ENCODE measurements around the gene RORC.
"Not testable (repeated sequence)": the region's sequence is repeated elsewhere in the genome, so short reads cannot be mapped to it uniquely, and the experiment has no call there.

RORC gene

DNA sequence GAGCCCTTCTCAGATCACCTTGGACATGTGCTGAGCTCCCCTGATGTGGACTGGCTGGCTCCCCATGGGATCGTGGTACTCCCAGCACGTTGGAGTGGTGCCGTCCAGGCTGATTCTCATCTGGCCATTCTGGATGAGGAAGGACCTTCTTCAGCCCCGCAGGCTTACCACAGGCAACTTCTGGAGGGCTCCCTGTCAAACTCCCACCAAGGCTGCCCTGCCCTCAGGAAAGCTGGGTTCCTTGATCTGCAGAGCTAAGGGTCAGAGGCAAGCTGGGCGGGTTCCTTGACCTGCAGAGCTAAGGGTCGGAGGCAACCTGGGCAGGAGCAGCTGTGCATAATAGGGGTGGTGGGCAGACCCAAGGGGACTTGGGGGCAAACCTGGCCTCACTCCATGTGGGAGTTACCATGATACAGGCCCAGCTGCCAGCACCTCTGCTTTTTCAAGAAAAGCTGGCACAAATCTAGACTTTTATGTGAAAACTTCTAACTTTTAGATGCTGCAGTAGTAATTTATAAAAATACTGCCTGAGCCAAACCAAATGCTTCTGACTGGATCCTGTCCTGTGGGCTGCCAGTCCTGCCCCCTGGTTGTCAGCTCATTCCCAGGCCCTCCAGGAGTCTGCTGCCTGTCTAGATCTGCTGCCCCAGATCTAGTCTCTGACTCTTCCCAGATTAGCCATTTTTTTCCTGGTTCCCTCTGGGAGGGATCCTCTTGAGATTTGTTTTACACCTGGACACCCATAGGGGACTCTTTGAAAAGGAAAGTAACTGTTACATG is 27.5 kb upstream of the RORC start:
- Histone ChIP-seq H3K36me3 (ENCODE audit: control insufficient read depth, insufficient read depth, low read length) (no peaks in the 10 kb centered on the region), H3K27me3 (ENCODE audit: control insufficient read depth, insufficient read depth, low read length) (peaks cover 51% of the 10 kb centered on the region), H3K9me3 (ENCODE audit: control insufficient read depth, insufficient read depth, low read length) (no peaks in the 10 kb centered on the region), H3K9ac (ENCODE audit: low read depth, low read length) (no peak overlapping the region), H3K4me1 (ENCODE audit: control insufficient read depth, insufficient read depth, low read length) (peaks cover 16% of the 10 kb centered on the region), H3K4me3 (ENCODE audit: low read depth, low read length) (no peak overlapping the region)

DNA sequence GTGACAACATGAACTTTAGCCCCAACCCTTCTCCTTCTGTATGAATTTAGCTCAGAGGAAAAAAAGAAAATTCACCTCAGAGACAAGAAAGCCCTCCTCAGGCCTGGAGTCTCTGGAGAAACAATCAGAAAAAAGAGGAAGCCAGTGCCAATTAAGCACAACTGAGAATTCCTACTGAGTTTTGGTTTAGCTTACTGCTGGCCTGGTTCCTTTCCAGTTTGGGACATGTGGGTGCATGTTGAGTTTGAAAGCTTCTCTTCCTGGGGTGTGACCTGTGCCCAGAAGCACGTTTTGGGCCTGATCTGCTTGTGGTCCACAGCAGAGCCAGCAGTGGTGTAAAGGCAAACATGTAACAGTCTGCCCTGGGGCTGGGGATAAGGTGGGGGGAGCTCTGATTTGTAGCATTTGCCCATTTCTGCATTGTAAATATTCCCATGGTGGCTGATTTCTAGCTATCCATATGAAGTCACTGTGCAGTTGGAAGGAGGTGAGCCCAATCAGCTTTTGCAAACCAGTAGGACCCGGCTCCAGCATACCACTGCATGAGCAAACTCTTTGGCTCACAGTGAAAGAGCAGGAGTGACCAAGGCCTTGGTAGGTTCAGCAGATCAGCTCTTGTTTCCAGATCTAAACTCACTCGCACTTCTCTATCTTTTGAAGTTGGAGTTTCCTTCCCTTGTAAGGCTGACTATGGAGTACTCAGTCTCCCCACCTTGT is 26.6 kb upstream of the RORC start:
- peaks cover 51% of the 10 kb centered on the region for H3K27me3 ChIP-seq (ENCODE audit: control insufficient read depth, insufficient read depth, low read length)
- H3K9me3 ChIP-seq (ENCODE audit: control insufficient read depth, insufficient read depth, low read length): no peaks in the 10 kb centered on the region
- H3K4me1 ChIP-seq (ENCODE audit: control insufficient read depth, insufficient read depth, low read length): peaks cover 16% of the 10 kb centered on the region
- H3K36me3 ChIP-seq (ENCODE audit: control insufficient read depth, insufficient read depth, low read length): no peaks in the 10 kb centered on the region
- H3K9ac ChIP-seq (ENCODE audit: low read depth, low read length): no peak overlapping the region
- H3K4me3 ChIP-seq (ENCODE audit: low read depth, low read length): no peak overlapping the region

DNA sequence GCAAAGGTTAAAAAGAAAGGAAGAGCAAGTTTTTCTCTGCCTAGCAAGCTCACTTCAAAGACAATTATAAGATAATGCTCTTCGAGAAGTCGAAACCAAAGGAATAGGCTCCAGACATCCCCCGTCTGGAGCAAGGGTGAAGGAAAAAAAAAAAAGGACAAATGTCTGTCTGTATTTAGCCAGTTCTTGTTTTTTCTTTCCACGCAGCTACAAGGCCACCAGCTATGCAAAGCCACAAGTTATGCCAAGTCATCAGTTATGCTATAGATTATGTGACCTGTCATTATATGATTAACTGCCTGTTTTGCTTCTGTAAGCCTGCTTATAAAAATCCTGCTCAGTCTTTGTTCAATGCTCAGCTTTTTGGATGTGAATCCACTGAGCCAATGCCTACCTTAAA is 24.3 kb upstream of the RORC start:
- H3K27me3 ChIP-seq (ENCODE audit: control insufficient read depth, insufficient read depth, low read length): peaks cover 35% of the 10 kb centered on the region
- no peak overlapping the region for H3K9ac ChIP-seq (ENCODE audit: low read depth, low read length)
- no peaks in the 10 kb centered on the region for H3K9me3 ChIP-seq (ENCODE audit: control insufficient read depth, insufficient read depth, low read length)
- no peak overlapping the region for H3K4me3 ChIP-seq (ENCODE audit: low read depth, low read length)
- peaks cover 12% of the 10 kb centered on the region for H3K4me1 ChIP-seq (ENCODE audit: control insufficient read depth, insufficient read depth, low read length)
- H3K36me3 ChIP-seq (ENCODE audit: control insufficient read depth, insufficient read depth, low read length): no peaks in the 10 kb centered on the region

DNA sequence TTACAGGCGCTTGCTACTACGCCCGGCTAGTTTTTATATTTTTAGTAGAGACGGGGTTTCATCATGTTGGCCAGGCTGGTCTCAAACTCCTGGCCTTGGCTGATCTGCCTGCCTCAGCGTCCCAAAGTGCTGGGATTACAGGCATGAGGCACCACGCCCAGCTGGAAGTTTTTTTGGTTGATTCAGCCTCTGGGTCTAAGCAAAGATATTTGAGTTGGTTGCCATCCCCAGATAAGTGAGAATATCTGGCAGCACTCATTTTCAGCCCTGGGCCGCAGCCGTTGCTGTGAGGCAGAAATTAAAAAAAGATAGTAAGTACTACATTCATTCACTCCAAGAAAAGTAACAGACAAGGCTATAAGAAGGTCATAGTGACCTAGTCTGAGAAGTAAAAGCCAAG is 23.9 kb upstream of the RORC start:
- H3K4me1 ChIP-seq (ENCODE audit: control insufficient read depth, insufficient read depth, low read length): peaks cover 10% of the 10 kb centered on the region
- peaks cover 35% of the 10 kb centered on the region for H3K27me3 ChIP-seq (ENCODE audit: control insufficient read depth, insufficient read depth, low read length)
- not testable (repeated sequence) for H3K4me3 ChIP-seq (ENCODE audit: low read depth, low read length); H3K9me3 ChIP-seq (ENCODE audit: control insufficient read depth, insufficient read depth, low read length); H3K9ac ChIP-seq (ENCODE audit: low read depth, low read length); H3K36me3 ChIP-seq (ENCODE audit: control insufficient read depth, insufficient read depth, low read length)

DNA sequence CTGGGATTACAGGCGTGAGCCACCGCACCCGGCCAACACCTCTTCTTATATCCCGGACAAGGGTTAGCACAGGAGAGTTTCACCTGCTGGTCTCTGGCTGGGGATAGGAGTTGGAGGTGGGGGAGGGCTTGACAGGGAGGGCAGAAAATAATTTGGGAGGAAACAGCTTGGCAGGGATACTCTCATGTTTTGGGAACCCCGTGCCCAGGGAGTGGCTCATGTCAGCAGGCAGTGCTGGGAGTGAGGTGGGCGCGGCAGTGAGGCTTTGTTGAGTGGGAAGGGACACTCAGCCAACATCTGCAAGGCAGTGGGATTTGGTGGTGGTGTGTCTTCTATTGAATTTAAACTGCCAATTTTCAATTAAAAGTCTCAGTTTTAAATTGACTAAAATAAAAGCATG is 23.1 kb upstream of the RORC start:
- Histone ChIP-seq H3K27me3 (ENCODE audit: control insufficient read depth, insufficient read depth, low read length) (peaks cover 26% of the 10 kb centered on the region), H3K4me3 (ENCODE audit: low read depth, low read length) (no peak overlapping the region), H3K4me1 (ENCODE audit: control insufficient read depth, insufficient read depth, low read length) (peaks cover 2% of the 10 kb centered on the region), H3K9ac (ENCODE audit: low read depth, low read length) (no peak overlapping the region), H3K9me3 (ENCODE audit: control insufficient read depth, insufficient read depth, low read length) (no peaks in the 10 kb centered on the region), H3K36me3 (ENCODE audit: control insufficient read depth, insufficient read depth, low read length) (no peaks in the 10 kb centered on the region)

DNA sequence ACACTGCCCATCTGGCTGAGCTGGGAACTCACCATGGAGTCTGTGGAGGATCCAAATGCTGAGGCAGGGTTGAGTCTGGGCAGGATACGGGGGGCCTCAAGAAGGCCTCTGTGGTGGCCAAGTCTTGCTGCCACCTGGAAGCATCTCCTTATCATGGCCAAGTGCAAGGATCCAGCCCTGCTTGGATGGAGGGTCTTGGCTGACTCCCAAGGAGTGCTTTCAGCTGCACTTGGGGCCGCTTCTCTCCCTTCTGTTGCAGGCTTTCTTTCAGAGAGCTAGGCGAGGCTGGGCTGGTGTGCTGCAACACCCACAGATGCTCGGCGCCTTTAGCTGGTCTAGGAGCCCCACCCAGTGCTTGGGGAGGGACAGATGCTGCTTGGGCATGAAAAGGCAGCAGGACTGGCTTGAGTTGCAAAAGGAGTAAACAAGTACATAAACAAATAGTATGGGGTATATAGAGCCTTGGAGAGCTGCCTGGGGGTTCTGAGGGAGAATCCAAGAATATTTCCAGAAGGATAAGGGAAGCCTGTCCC is 21.9 kb upstream of the RORC start, which contains the start of gene THEM5:
Gene THEM5 (minus strand): TSS at position 302 of the 533 bp plus-strand sequence. CDS start 147 bp downstream, at position 155.
- Histone ChIP-seq H3K9me3 (ENCODE audit: control insufficient read depth, insufficient read depth, low read length) (no peaks in the 10 kb centered on the region), H3K4me1 (ENCODE audit: control insufficient read depth, insufficient read depth, low read length) (no peaks in the 10 kb centered on the region), H3K9ac (ENCODE audit: low read depth, low read length) (no peak within 1 kb of the TSS), H3K4me3 (ENCODE audit: low read depth, low read length) (no peak within 1 kb of the TSS), H3K27me3 (ENCODE audit: control insufficient read depth, insufficient read depth, low read length) (peaks cover 16% of the 10 kb centered on the region), H3K36me3 (ENCODE audit: control insufficient read depth, insufficient read depth, low read length) (no peaks in the 10 kb centered on the region)

DNA sequence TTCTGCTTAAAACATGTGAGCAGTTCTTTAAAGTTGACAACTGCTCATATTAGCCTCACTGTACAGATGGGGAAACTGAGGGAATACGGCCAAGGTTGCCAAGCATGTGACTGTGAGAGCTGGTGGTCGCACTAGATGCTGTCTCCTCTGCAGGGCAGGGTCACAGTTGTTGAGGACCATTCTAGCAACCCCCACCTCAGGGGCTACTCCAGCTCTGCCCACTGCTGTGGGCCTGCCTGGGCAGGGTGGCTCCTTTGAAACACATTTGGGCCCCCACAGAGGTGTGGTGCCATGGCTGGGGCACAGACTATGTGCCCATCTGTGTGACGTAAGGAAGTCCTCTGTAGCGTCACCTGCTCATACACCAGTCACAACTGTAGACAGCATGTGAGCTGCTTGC is 21.1 kb upstream of the RORC start:
- Histone ChIP-seq H3K9ac (ENCODE audit: low read depth, low read length) (no peak overlapping the region), H3K4me1 (ENCODE audit: control insufficient read depth, insufficient read depth, low read length) (peaks cover 3% of the 10 kb centered on the region), H3K9me3 (ENCODE audit: control insufficient read depth, insufficient read depth, low read length) (no peaks in the 10 kb centered on the region), H3K27me3 (ENCODE audit: control insufficient read depth, insufficient read depth, low read length) (peaks cover 9% of the 10 kb centered on the region), H3K36me3 (ENCODE audit: control insufficient read depth, insufficient read depth, low read length) (no peaks in the 10 kb centered on the region), H3K4me3 (ENCODE audit: low read depth, low read length) (no peak overlapping the region)

DNA sequence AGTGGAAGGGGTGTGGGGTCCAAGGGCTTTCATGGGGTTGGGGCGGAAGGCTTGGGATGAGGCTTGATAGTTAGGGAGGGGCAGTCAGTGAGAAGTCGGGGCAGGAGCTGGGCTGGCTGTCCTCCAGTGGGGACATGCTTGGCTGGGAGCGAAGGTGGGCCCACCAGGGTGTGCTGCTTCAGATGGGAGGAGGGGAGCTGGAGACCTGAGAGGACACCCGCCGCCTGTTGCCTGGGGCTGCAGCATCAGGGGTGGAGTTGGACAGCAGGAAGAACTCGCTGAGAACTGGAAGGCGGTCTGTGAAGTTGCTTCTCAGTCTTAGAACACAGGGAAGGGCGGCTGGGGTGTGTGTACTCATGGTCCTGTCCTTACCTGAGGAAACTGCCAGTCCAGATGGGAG is 20.3 kb upstream of the RORC start:
- peaks cover 2% of the 10 kb centered on the region for H3K27me3 ChIP-seq (ENCODE audit: control insufficient read depth, insufficient read depth, low read length)
- no peak overlapping the region for H3K4me3 ChIP-seq (ENCODE audit: low read depth, low read length)
- no peak overlapping the region for H3K9ac ChIP-seq (ENCODE audit: low read depth, low read length)
- no peaks in the 10 kb centered on the region for H3K9me3 ChIP-seq (ENCODE audit: control insufficient read depth, insufficient read depth, low read length)
- peaks cover 3% of the 10 kb centered on the region for H3K4me1 ChIP-seq (ENCODE audit: control insufficient read depth, insufficient read depth, low read length)
- H3K36me3 ChIP-seq (ENCODE audit: control insufficient read depth, insufficient read depth, low read length): no peaks in the 10 kb centered on the region

DNA sequence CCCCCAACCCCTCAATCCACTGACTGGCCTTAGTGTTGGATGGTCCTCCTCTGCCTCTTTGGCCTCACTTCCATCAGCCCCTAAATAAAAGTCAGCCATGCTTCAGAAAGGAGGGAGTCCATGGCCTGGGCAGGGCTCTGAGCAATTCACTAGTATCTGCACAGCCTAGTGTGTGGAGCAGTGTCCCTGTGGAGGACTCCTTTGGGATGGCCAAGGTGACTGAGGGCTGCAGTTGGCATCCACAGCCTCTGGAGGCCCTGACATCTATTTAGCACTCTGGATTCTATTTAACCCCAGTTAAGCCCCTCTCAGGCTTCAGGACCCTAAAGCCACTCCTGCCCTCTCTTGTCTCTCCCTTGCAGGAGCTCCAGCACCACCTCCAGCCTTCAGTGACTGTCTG is 18.3 kb upstream of the RORC start:
- no peak overlapping the region for H3K9ac ChIP-seq (ENCODE audit: low read depth, low read length)
- no peaks in the 10 kb centered on the region for H3K36me3 ChIP-seq (ENCODE audit: control insufficient read depth, insufficient read depth, low read length)
- no peak overlapping the region for H3K4me3 ChIP-seq (ENCODE audit: low read depth, low read length)
- H3K27me3 ChIP-seq (ENCODE audit: control insufficient read depth, insufficient read depth, low read length): peaks cover 2% of the 10 kb centered on the region
- H3K4me1 ChIP-seq (ENCODE audit: control insufficient read depth, insufficient read depth, low read length): peaks cover 13% of the 10 kb centered on the region
- H3K9me3 ChIP-seq (ENCODE audit: control insufficient read depth, insufficient read depth, low read length): no peaks in the 10 kb centered on the region

DNA sequence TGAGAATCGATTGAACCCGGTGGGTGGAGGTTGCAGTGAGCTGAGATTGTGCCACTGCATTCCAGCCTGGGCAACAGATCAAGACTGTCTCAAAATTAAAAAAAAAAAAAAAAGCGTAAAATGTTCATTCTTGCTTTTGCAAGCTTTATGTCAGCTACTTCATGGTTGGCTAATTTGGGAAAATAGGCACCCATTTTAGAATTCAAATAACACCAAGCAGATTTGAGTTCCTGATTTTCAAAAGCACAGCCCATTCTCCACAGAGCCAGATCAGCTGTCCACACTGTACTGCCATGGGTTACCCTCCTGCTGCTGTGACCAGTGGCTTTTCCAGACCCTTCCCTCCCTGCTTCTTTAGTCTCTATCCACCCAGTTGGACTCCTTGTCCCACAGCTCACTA is 17.5 kb upstream of the RORC start:
- H3K9ac ChIP-seq (ENCODE audit: low read depth, low read length): no peak overlapping the region
- H3K4me1 ChIP-seq (ENCODE audit: control insufficient read depth, insufficient read depth, low read length): peaks cover 13% of the 10 kb centered on the region
- H3K36me3 ChIP-seq (ENCODE audit: control insufficient read depth, insufficient read depth, low read length): no peaks in the 10 kb centered on the region
- H3K4me3 ChIP-seq (ENCODE audit: low read depth, low read length): no peak overlapping the region
- H3K9me3 ChIP-seq (ENCODE audit: control insufficient read depth, insufficient read depth, low read length): no peaks in the 10 kb centered on the region
- peaks cover 2% of the 10 kb centered on the region for H3K27me3 ChIP-seq (ENCODE audit: control insufficient read depth, insufficient read depth, low read length)

DNA sequence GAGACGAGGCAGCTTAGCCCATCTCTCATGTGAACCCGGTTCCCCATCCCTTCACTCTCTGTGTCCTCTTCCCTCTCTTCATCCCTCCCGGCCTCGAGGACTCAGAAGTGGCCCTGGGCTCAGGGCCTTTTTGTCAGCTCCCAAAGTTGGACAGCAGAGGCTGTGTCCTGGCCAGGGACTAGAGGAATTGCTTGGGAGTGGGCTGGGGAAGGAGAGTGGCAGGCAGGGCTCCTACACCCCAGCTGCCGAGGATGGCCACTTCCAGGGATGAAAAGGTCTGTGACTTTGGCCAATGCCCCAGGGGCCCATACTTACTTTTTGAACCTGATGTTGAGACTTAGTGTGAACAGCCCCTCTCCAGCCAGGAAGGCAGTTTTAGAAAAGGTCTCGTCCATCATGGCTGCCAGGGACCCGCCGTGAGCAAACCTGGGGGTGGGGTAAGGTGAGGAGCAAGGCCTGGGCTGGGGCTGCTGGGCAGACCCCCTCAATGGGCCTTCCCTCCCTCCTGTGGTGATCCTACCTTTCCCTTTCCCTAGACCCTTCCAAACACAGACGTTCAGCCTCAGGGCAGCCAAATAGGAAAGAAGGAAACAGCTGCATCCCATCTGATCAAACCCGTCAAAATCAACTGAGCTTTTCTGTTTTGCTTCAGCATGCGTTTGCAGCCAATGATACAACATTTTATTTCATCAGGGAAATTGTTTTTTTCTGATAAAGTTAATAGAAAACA is 16.4 kb upstream of the RORC start:
- Histone ChIP-seq H3K9ac (ENCODE audit: low read depth, low read length) (no peak overlapping the region), H3K9me3 (ENCODE audit: control insufficient read depth, insufficient read depth, low read length) (no peaks in the 10 kb centered on the region), H3K36me3 (ENCODE audit: control insufficient read depth, insufficient read depth, low read length) (no peaks in the 10 kb centered on the region), H3K27me3 (ENCODE audit: control insufficient read depth, insufficient read depth, low read length) (peaks cover 2% of the 10 kb centered on the region), H3K4me3 (ENCODE audit: low read depth, low read length) (no peak overlapping the region), H3K4me1 (ENCODE audit: control insufficient read depth, insufficient read depth, low read length) (peaks cover 13% of the 10 kb centered on the region)

All from iPS-15b (cell line).